Lower lobe of right lung (tissue), 2 donors: ENCODE data around the gene GRM7. TPM values are rescaled to one million over a fixed set of nuclear protein-coding genes. Genes with fewer than 3 reads are reported as not detected.

Experiments
- ATAC-seq, 2 donors: fragments of 200-7000 bp; cut with Tn5 transposase; one replicate each; pipeline ENCODE4 v1.9.1; 2020 to 2022; ENCODE audit warnings: mild to moderate bottlenecking in 2 of 2, moderate library complexity in 2 of 2
- DNase-seq: peaks from one replicate; pipeline ENCODE4 v3.0.0-alpha.2; 2020
- H3K27ac ChIP-seq: fragments of 200-600 bp; one replicate; pipeline ENCODE4 v1.8.0; 2022
- H3K27me3 ChIP-seq: fragments of 200-600 bp; one replicate; pipeline ENCODE4 v1.8.0; 2022; ENCODE audit warnings: low read depth
- H3K36me3 ChIP-seq: fragments of 200-600 bp; one replicate; pipeline ENCODE4 v1.8.0; 2022; ENCODE audit warnings: mild to moderate bottlenecking
- H3K4me1 ChIP-seq: fragments of 200-600 bp; one replicate; pipeline ENCODE4 v1.8.0; 2022
- H3K4me3 ChIP-seq: fragments of 200-600 bp; one replicate; pipeline ENCODE4 v1.8.0; 2022; ENCODE audit warnings: mild to moderate bottlenecking
- H3K9me3 ChIP-seq: fragments of 200-600 bp; one replicate; pipeline ENCODE4 v1.8.0; 2022
- CTCF ChIP-seq: fragments of 200-600 bp; IDR thresholded peaks from one replicate; pipeline ENCODE4 v1.8.0; 2022; ENCODE audit warnings: antibody characterized with exemption, mild to moderate bottlenecking
- intact Hi-C: fragments of 100-400 bp; cut with DNase I; formaldehyde crosslinking; loops from one replicate; pipeline ENCODE4 v1.11.0; 2022
- total RNA-seq: library from RNA; stranded (reverse); fragmentation: NEBNext Ultra II Directional; extraction: Animal tissue kit (Norgen Biotek cat#: 25700); gene quantifications from one replicate; pipeline ENCODE4 v1.2.1, GENCODE V29; 2021
- donor health status: DM: no; HTN: yes; CAD: no; lungs with severe emphysema.

The GRM7 gene
- total RNA-seq, 1 donor from 2014 or later = 0.86 TPM

DNA sequence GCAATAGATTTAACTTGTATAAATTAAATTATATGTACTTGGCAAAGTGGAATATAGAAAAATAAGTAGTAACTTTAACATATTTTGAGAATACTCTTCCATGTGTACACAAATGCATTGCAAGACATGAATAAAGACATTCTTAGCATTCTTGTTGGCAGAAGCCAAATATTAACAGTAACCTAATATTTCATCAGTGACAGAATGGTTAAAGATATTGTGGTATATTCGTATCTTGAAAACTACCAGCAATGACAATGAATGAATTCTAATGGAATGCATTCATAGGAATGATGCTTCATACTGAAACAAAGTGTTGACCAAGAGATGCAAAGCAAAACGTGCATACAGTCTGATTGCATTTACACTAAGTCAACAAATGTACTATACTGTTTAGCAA, 524.7 kb downstream of the GRM7 start:
- ATAC-seq = no peak
- TF ChIP-seq CTCF = no peak
- H3K9me3 ChIP-seq = no peaks in the 10 kb centered on the region
- H3K27me3 ChIP-seq = no peaks in the 10 kb centered on the region
- no peak overlapping the region for H3K4me3 ChIP-seq
- no peaks in the 10 kb centered on the region for H3K36me3 ChIP-seq
- intact Hi-C loops = no loop called here
- peaks cover 5% of the 10 kb centered on the region for H3K4me1 ChIP-seq
- no peak for DNase-seq
- no peak overlapping the region for H3K27ac ChIP-seq

- H3K9me3 ChIP-seq = no peaks in the 10 kb centered on the region
- no peaks in the 10 kb centered on the region for H3K27me3 ChIP-seq
- intact Hi-C loops = no loop called here
- no peaks in the 10 kb centered on the region for H3K4me1 ChIP-seq
- no peaks in the 10 kb centered on the region for H3K36me3 ChIP-seq
- no peak overlapping the region for H3K27ac ChIP-seq
- no peak for DNase-seq
- no peak overlapping the region for H3K4me3 ChIP-seq
- no peak for TF ChIP-seq CTCF
- no peak for ATAC-seq
Measured at GRCh38 chr3:7388026-7388425, 527.1 kb downstream of the GRM7 start.

- H3K27ac ChIP-seq = no peak overlapping the region
- H3K4me1 ChIP-seq = no peaks in the 10 kb centered on the region
- H3K36me3 ChIP-seq = no peaks in the 10 kb centered on the region
- H3K4me3 ChIP-seq = no peak overlapping the region
- intact Hi-C loops = no loop called here
- no peaks in the 10 kb centered on the region for H3K27me3 ChIP-seq
- no peak for DNase-seq
- no peaks in the 10 kb centered on the region for H3K9me3 ChIP-seq
- no peak for TF ChIP-seq CTCF
- ATAC-seq = no peak
Measured at GRCh38 chr3:7392206-7392605, 531.3 kb downstream of the GRM7 start.

- H3K27ac ChIP-seq = no peak overlapping the region
- H3K36me3 ChIP-seq = no peaks in the 10 kb centered on the region
- no peak for TF ChIP-seq CTCF
- H3K4me3 ChIP-seq = no peak overlapping the region
- no peaks in the 10 kb centered on the region for H3K4me1 ChIP-seq
- intact Hi-C loops = no loop called here
- DNase-seq (no peak), ATAC-seq (no peak)
- H3K9me3 ChIP-seq = no peaks in the 10 kb centered on the region
- no peaks in the 10 kb centered on the region for H3K27me3 ChIP-seq
Measured at GRCh38 chr3:7393944-7394605, 533.2 kb downstream of the GRM7 start.

DNA sequence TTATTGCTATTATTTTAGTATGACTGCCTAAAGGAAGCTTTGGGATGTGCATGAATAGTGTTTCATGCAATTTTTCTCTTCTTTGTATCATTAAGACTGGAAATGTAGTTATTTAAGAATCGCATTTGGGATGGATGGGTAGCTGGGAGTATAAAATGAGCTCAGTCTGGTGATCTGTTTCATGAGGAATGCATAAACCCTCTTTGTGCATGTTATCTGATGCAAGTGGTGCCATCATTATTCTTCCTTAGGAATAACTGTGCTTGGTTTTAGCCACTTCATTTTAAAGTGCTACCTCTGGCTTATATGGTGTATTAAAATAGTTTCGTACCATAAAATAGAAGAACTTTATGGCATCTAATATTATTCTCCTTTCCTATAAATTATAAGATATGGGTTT, 535.6 kb downstream of the GRM7 start:
- no peak overlapping the region for H3K27ac ChIP-seq
- H3K9me3 ChIP-seq = no peaks in the 10 kb centered on the region
- H3K4me1 ChIP-seq = no peaks in the 10 kb centered on the region
- no peaks in the 10 kb centered on the region for H3K27me3 ChIP-seq
- DNase-seq (no peak), ATAC-seq (no peak)
- intact Hi-C loops = no loop called here
- H3K36me3 ChIP-seq = no peaks in the 10 kb centered on the region
- no peak overlapping the region for H3K4me3 ChIP-seq
- TF ChIP-seq CTCF = no peak
